Endometrial microvascular endothelial cells (primary cell): ENCODE data around the gene TLNRD1. TPM values are rescaled to one million over a fixed set of nuclear protein-coding genes. Genes with fewer than 3 reads are reported as not detected.

ENCODE experiments used
- in situ Hi-C: cut with HindIII; loops from 2 replicates; pipeline ENCODE4 v1.10.0; 2017; ENCODE audit warnings: low sequenced_read_pairs, low pct_unique_long_range_greater_than_20kb; ENCODE audit errors: inconsistent ontology term
- total RNA-seq: library from RNA; depleted of rRNA; stranded (reverse); fragments of >200 nt; gene quantifications from one replicate; pipeline ENCODE4 v1.2.3, GENCODE V29; 2015; ENCODE audit errors: inconsistent ontology term

Gene TLNRD1
- total RNA-seq, 1 donor from 2014 or later: 27.4 TPM

DNA sequence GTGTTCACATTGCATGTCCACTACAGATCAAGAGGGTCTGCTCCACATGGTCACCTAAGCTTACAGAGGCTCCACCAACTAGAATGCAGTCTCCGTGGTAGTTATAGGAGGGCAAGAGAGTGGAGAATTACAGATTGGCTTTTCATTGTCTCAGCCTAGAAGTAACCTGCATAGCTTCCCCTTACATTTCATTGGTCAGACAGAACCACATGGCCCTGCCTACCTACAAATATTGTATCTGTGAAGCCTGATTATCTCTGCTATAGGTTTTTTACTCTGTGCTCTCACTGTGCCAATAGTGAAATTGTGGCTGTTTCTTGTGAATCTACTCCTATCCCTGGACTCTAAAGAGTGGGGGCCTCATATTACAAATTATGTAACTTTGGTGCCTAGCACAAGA lies 2.5 kb upstream of the TLNRD1 start:
- in situ Hi-C loops: no loop called here

DNA sequence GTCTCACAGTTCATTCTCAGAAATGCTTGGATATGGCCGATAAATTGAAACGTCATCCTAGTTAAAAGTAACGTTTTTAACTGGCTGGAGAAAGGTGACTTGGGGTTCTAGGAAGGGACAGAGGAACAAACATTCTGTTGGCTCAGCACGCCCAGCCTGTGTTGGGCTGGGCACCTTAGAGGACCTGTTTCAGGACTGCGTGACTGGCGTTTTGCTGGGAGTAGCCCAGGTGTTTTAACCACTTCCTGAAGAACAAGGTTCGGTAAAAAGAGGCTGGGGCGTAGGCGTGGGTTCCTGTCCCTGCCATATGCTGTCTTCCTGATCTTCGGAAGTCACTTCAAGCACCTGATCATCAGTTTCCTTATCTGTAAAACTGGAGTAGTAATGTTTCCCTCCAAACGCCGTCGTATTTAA lies 1.1 kb upstream of the TLNRD1 start:
- in situ Hi-C loops: no loop called here

DNA sequence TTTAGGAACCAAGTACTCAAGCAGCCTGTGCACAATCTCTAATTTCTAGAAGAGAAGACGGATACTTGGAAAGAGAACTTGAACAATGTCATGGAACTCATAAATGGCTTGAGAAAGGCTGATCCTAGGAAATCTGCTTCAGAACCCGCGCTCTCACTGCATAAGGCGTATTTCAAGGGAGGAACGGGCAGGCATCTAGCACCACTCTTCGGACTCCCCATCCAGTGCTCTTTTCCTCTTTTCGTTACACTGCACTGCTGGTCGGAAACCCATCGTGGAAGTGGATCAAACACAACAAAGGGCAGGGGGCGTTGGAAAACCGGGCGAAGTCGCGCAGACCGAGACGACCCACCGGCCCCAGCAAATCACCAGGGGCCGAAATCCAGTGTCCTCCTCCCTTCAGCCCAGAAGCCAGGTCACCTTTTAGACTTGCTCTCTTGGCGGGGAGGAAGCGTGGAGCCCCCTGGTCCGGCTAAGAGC lies 539 bp upstream of the TLNRD1 start:
- in situ Hi-C loops: no loop called here

GRCh38 chr15:81001152-81002008 lies 657 bp downstream of the TLNRD1 start:
- in situ Hi-C loops: no loop called here

GRCh38 chr15:81002009-81002330 lies 1.2 kb downstream of the TLNRD1 start:
- in situ Hi-C loops: no loop called here

GRCh38 chr15:81002331-81003096 lies 1.8 kb downstream of the TLNRD1 start:
- in situ Hi-C loops: no loop called here

GRCh38 chr15:81003097-81003350 lies 2.3 kb downstream of the TLNRD1 start:
- in situ Hi-C loops: no loop called here

DNA sequence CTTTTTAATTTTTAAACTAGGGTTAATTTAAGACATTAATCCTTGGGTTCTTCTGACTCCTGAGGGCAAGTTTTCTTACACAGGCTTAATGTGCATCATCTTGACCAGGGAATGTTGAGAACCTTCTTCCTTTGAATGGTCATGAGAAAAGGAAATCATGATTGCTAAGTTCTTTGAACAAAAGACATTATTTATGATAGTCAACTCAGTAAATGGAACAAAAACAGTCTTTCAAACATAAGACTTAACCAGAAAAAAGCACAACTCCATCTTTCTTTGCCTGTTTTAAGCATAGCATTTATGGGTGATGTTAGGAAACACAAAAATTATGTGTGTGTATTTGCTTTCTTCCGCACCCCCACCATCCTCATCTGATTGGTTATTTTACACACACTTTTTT lies 5.4 kb downstream of the TLNRD1 start:
- in situ Hi-C loops: no loop called here

GRCh38 chr15:81007428-81008064 lies 6.8 kb downstream of the TLNRD1 start:
- in situ Hi-C loops: no loop called here

DNA sequence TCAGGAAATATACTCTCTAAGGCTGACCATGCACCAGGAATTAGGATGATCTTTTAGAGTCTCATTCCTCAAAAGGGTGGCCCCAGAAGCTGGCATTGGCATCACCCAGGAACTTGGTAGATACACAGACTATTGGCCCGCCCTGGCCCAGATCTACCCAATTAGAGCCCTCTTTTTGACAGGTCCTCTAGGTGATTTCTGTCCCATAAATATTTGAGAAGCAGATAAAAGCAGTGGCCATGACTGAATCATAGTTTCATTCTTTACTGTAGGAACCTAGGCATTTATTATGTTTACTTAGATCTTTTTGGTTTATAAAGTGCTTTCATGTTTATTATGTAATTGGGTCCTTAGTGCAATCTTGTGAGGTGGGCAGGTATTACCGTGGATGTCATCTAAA lies 7.6 kb downstream of the TLNRD1 start:
- in situ Hi-C loops: no loop called here

- in situ Hi-C loops: no loop called here
Measured at GRCh38 chr15:81010086-81010485, 9.4 kb downstream of the TLNRD1 start.

DNA sequence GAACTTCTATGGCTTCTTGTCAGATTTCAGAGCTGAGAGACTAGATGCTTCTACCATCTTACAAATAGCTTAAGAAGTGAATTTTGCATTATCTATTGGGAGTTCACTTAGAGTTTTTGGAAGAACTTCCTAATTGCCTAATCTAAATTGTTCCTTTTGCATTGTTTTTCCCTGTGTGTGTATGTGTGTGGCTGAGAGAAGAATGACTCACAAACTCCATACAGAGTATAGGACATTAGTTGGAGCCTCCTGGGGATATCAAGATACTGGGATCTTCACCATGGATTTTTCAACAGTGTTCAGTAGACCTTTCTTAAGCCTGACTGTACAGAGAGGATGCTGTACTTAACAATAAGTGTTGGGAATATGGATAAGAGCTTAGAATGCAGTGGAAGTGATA lies 10.9 kb downstream of the TLNRD1 start:
- in situ Hi-C loops: no loop called here

DNA sequence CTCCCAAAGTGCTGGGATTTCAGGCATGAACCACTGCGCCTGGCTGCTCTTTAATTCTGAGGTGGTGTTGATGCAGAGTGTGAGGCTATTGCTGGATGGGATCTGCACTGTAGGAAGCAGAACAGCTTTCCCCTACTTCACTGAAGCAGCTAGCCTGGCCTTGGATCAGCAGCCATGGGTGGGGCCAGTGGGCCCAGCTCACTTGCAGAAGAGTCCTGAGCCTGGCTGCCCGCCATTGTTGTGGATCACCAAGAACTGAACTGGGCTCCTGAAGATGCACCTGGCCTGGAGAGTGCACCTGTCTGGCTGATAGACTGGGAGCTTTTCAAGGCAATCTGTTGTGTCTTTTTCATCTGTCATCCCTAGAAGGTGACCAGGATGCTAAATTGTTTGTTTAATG lies 11.9 kb downstream of the TLNRD1 start:
- in situ Hi-C loops: no loop called here

- in situ Hi-C loops: no loop called here
Measured at GRCh38 chr15:81013396-81013929, 12.7 kb downstream of the TLNRD1 start.

GRCh38 chr15:81014446-81015093 lies 13.8 kb downstream of the TLNRD1 start:
- in situ Hi-C loops: no loop called here

DNA sequence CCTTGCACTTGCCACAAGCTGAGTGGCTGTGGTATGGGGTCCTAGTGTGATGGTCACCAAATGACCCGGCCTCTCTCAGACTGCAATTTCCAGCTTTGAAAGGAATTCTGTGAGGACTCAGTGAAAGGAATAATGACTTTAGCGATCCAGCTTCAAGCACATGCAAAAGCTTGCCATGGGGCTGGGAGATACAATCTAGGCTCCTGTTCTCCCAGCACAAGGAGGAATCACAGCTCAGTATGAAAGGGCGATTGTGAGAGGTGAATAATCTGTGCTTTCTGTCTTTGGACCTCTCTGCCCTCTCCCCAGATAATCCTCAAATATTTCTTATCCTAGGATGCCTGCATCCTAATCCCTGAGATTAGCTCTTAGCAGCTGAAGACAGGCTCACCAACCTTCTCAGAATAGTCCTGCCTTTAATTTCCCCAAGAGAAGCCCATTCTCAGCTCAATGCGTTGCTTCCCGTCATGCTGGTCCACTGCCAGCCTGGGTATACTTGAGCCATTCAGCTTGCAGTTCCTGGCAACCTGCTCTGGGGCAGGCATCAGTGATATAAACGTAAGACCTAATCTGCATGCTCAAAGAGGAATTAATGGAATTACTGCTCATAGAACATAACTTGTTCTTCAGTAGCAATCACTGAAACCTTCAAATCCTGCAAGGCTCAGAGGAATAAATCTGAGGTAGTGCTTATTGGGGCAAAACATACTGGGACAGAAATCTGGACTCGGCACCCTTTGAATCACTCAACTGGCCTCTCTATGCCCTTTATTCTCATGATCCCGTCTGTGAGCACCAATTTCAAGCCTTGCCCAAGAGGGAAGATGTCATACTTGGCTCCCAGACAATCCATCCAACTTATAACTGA lies 15.1 kb downstream of the TLNRD1 start:
- in situ Hi-C loops: no loop called here

DNA sequence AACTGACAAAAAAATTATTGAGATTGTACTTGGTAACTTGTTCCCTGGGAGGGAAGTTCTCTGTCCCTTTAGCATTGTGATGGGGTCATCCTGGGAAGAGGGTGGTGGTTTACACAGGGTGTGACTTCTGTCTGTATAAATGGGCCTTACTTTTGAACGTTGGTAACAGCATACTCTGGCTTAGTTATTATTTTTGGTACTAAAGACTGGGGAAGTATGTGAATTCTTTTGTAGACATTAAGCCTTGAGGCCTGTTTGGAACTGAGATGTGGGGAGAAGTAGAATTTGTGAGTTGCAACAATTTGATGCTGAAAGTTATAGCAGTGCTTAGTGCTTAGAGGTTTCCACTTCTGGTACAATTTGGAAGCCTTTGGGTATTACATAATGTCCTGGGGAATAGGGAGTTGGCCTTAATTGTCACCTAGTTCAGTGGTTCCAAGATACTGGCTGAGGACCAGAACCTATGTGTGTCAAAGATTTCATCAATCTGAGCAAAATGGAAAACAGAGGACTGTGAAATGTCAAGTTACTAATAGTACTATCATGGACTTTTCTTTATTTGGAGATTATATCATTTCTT lies 15.9 kb downstream of the TLNRD1 start:
- in situ Hi-C loops: no loop called here

DNA sequence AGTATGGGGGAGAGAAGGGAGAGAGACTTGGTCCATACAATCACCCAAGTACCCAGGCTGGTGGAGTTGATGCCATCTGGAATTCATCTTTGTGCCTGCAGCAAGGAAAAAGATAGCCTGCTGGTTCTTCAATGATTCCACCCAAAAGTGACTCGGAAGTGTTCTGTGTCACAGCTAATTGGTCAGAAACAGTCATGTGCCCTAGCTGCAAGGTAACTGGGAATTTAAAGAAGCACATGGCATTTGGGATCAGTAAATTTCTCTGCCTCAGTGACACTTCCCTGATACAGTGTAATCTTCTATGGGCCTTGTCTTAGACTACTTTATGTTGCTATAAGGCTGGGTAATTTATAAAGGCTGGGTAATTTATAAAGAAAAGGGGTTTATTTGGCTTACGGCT lies 17.5 kb downstream of the TLNRD1 start:
- in situ Hi-C loops: no loop called here
